ENCODE data around the gene AFTPH. TPM values are rescaled to one million over a fixed set of nuclear protein-coding genes. Genes with fewer than 3 reads are reported as not detected.
A peak's percentile ranks its signal among the peaks of the same experiment; 100 is the strongest.

Gene AFTPH
- total RNA-seq, 1 donor from 2014 or later: 16.0 TPM

DNA sequence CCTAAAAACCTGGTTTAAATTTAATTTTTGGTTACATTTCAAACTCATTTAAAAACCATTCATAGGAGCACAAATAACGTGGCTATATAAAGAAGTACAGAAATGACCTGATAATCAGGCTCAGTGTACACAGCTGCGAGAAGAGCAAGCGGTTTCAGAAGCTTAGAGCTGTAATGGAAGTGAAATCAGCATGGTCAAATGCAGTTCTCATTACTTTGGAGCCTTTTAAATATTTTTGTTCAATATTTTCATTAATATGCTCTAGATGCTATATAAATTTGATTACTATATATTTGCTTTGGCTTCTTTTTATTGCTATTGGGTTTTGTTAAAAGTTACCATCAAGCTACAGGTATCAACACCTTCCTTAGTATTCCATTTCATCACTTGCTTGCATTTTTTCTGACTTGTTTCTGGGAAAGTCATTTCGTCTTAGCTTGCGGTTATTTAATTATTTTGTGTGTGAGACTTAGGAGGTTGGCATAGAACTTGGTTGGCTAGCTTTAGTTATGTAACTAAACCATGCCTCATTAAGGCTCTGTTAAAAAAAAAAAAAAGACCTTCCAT lies 58.7 kb downstream of the AFTPH start:
- Histone ChIP-seq H3K4me3 (ENCODE audit: insufficient read depth, low read depth, low read length) (no peak overlapping the region), H3K4me1 (ENCODE audit: insufficient read depth, low read length) (no peaks in the 10 kb centered on the region), H2AFZ (ENCODE audit: low read depth, low read length) (no peak overlapping the region), H3K79me2 (ENCODE audit: insufficient read depth, low read length) (no peaks in the 10 kb centered on the region), H4K20me1 (ENCODE audit: insufficient read depth, low read length) (no peaks in the 10 kb centered on the region), H3K4me2 (ENCODE audit: low read length) (no peak overlapping the region), H3K27ac (ENCODE audit: low read depth, low read length) (no peak overlapping the region), H3K9ac (ENCODE audit: low read length) (no peak overlapping the region), H3K36me3 (ENCODE audit: insufficient read depth, low read length) (no peaks in the 10 kb centered on the region), H3K9me3 (ENCODE audit: insufficient read depth, low read depth, low read length) (no peaks in the 10 kb centered on the region), H3K27me3 (ENCODE audit: insufficient read depth, low read length) (no peaks in the 10 kb centered on the region)
- Mint-ChIP-seq H3K27me3 (ENCODE audit: low read depth, unreplicated experiment) (no peaks in the 10 kb centered on the region), H3K4me1 (ENCODE audit: low read depth, unreplicated experiment) (peaks cover 2% of the 10 kb centered on the region), H3K4me3 (ENCODE audit: unreplicated experiment) (no peak overlapping the region), H3K27ac (ENCODE audit: unreplicated experiment) (no peak overlapping the region), H3K36me3 (ENCODE audit: low read depth, unreplicated experiment) (no peaks in the 10 kb centered on the region), H3K9me3 (ENCODE audit: unreplicated experiment) (no peaks in the 10 kb centered on the region)
- no peak for FAIRE-seq
- TF ChIP-seq, protein P1, sequence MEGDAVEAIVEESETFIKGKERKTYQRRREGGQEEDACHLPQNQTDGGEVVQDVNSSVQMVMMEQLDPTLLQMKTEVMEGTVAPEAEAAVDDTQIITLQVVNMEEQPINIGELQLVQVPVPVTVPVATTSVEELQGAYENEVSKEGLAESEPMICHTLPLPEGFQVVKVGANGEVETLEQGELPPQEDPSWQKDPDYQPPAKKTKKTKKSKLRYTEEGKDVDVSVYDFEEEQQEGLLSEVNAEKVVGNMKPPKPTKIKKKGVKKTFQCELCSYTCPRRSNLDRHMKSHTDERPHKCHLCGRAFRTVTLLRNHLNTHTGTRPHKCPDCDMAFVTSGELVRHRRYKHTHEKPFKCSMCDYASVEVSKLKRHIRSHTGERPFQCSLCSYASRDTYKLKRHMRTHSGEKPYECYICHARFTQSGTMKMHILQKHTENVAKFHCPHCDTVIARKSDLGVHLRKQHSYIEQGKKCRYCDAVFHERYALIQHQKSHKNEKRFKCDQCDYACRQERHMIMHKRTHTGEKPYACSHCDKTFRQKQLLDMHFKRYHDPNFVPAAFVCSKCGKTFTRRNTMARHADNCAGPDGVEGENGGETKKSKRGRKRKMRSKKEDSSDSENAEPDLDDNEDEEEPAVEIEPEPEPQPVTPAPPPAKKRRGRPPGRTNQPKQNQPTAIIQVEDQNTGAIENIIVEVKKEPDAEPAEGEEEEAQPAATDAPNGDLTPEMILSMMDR (IDR thresholded peaks at IDR 0.05; ENCODE audit: insufficient read depth, low read depth, low read length): no peak
- TF ChIP-seq EZH2 (IDR thresholded peaks at IDR 0.05; ENCODE audit: insufficient read depth, low read length): no peak
- DNase-seq (ENCODE audit: low read depth): no peak

DNA sequence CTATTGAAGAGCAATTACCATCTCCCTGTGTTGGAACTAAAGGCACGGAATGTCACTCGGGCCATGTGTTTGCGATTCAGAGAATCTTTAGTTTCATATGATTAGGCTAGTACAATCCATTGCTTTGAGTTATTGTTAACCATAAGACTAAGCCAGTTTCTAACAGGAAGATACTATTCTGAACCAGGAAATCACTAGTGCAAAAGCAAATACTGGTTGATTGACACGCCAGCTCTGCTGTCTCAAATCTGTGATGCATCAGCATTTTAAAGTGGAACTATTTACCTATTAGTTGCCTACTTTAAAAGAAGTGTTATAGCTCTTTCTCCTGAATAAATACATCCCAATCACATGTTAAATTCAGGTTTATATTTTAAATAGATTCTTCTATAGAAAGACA lies 61.9 kb downstream of the AFTPH start:
- DNase-seq (ENCODE audit: low read depth): no peak
- Histone ChIP-seq H3K9ac (ENCODE audit: low read length) (no peak overlapping the region), H3K4me3 (ENCODE audit: insufficient read depth, low read depth, low read length) (no peak overlapping the region), H3K9me3 (ENCODE audit: insufficient read depth, low read depth, low read length) (no peaks in the 10 kb centered on the region), H3K27me3 (ENCODE audit: insufficient read depth, low read length) (no peaks in the 10 kb centered on the region), H3K4me1 (ENCODE audit: insufficient read depth, low read length) (no peaks in the 10 kb centered on the region), H3K4me2 (ENCODE audit: low read length) (no peak overlapping the region), H3K36me3 (ENCODE audit: insufficient read depth, low read length) (no peaks in the 10 kb centered on the region), H2AFZ (ENCODE audit: low read depth, low read length) (no peak overlapping the region), H3K79me2 (ENCODE audit: insufficient read depth, low read length) (no peaks in the 10 kb centered on the region), H3K27ac (ENCODE audit: low read depth, low read length) (no peak overlapping the region), H4K20me1 (ENCODE audit: insufficient read depth, low read length) (no peaks in the 10 kb centered on the region)
- Mint-ChIP-seq H3K27me3 (ENCODE audit: low read depth, unreplicated experiment) (no peaks in the 10 kb centered on the region), H3K27ac (ENCODE audit: unreplicated experiment) (no peak overlapping the region), H3K9me3 (ENCODE audit: unreplicated experiment) (no peaks in the 10 kb centered on the region), H3K4me3 (ENCODE audit: unreplicated experiment) (no peak overlapping the region), H3K4me1 (ENCODE audit: low read depth, unreplicated experiment) (peaks cover 2% of the 10 kb centered on the region), H3K36me3 (ENCODE audit: low read depth, unreplicated experiment) (peaks cover 2% of the 10 kb centered on the region)
- no peak for TF ChIP-seq EZH2 (IDR thresholded peaks at IDR 0.05; ENCODE audit: insufficient read depth, low read length)
- TF ChIP-seq, protein P1 (IDR thresholded peaks at IDR 0.05; ENCODE audit: insufficient read depth, low read depth, low read length): no peak
- no peak for FAIRE-seq

DNA sequence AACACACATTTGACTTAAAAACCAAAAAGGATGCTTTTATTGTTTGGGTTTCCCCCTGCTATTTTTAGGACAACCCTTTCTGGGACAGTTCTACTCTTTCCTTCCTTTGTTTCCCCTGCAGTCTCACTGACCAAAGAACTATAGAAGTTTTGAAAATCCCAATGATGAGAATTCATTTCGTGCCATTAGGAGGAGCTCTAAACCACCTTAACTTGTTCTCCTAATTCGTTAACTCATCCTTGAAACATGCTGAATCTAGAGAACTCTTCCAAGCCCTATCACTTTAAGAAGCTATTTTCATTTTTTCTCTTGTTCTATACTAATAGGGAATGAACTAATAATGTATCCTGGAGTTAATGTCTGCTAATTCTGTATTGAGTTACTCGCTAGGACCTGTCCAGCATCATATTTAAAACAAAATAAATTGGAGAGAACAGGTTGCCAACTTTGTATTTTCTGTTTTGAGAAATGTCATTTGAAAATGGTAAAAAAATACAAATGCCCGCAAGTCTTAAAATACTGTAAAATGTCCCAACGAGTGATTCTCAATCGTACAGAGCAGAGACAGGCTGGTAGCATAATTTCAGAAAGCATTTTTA lies 62.9 kb downstream of the AFTPH start:
- H3K4me3 Mint-ChIP-seq (ENCODE audit: unreplicated experiment): no peak overlapping the region
- peaks cover 2% of the 10 kb centered on the region for H3K36me3 Mint-ChIP-seq (ENCODE audit: low read depth, unreplicated experiment)
- Histone ChIP-seq H3K79me2 (ENCODE audit: insufficient read depth, low read length) (no peaks in the 10 kb centered on the region), H3K4me2 (ENCODE audit: low read length) (no peak overlapping the region), H3K27ac (ENCODE audit: low read depth, low read length) (no peak overlapping the region), H3K36me3 (ENCODE audit: insufficient read depth, low read length) (peaks cover 6% of the 10 kb centered on the region), H4K20me1 (ENCODE audit: insufficient read depth, low read length) (no peaks in the 10 kb centered on the region), H3K4me3 (ENCODE audit: insufficient read depth, low read depth, low read length) (no peak overlapping the region), H3K27me3 (ENCODE audit: insufficient read depth, low read length) (no peaks in the 10 kb centered on the region), H3K9ac (ENCODE audit: low read length) (no peak overlapping the region), H3K4me1 (ENCODE audit: insufficient read depth, low read length) (no peaks in the 10 kb centered on the region), H3K9me3 (ENCODE audit: insufficient read depth, low read depth, low read length) (no peaks in the 10 kb centered on the region), H2AFZ (ENCODE audit: low read depth, low read length) (no peak overlapping the region)
- TF ChIP-seq, protein P1 (IDR thresholded peaks at IDR 0.05; ENCODE audit: insufficient read depth, low read depth, low read length): peak; percentile 79
- TF ChIP-seq EZH2 (IDR thresholded peaks at IDR 0.05; ENCODE audit: insufficient read depth, low read length): no peak
- peaks cover 2% of the 10 kb centered on the region for H3K4me1 Mint-ChIP-seq (ENCODE audit: low read depth, unreplicated experiment)
- DNase-seq (ENCODE audit: low read depth) (peak; percentile 47), FAIRE-seq (peak; percentile 85)
- H3K27ac Mint-ChIP-seq (ENCODE audit: unreplicated experiment): no peak overlapping the region
- H3K27me3 Mint-ChIP-seq (ENCODE audit: low read depth, unreplicated experiment): no peaks in the 10 kb centered on the region
- no peaks in the 10 kb centered on the region for H3K9me3 Mint-ChIP-seq (ENCODE audit: unreplicated experiment)

Measured in astrocyte (in vitro differentiated cells and primary cell).